ENCODE measurements around the gene ILKAP. TPM values are rescaled to one million over a fixed set of nuclear protein-coding genes. Genes with fewer than 3 reads are reported as not detected.

The ILKAP gene
- total RNA-seq, 1 experiment from 2014 or later: 41.5 TPM

DNA sequence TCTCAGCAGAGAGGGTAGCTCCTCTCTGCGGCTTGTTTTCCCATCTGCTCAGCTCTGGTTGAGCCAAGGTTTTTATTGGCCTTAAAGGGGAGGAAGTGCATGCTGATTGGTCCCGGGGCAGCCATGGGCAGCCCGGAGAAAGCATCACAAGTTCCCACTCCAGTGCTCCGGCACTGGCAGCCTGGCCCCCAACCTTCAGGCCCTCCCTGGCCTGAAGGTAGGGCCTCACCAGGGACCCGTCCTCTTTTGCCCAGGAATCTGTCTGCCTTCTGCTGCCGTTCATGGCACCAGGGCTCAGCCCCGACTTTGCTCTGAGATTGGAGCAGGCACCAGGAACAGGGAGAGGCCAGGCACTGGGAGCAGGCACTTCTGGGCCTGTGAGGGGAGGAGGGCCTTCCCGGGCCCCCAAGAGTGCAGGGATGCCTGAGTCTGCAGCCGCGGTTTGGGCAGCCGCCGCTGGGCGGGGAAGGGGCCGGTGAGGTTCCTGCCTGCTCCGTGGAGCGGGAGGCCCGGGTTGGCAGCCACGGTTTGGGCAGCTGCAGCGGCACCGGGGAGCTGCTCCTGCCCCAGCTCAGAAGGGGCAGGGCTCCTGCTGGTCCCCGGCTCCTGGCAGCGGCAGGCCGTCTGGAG, 17.5 kb upstream of the ILKAP start:
- H3K9me3 Mint-ChIP-seq: no peaks in the 10 kb centered on the region; a peak in 1 of 5 replicates
- H3K4me1 Mint-ChIP-seq: peaks cover 10 to 11% of the 10 kb centered on the region in 2 experiments
- no peak overlapping the region for H2BK12ac ChIP-seq (ENCODE audit: insufficient read length, low read depth, low read length)
- no peaks in the 10 kb centered on the region for H3K27me3 ChIP-seq (ENCODE audit: insufficient read depth, low read length)
- H3K79me1 ChIP-seq (ENCODE audit: insufficient read depth, low read depth, low read length, poor library complexity, severe bottlenecking): no peaks in the 10 kb centered on the region
- H3K9me3 ChIP-seq (ENCODE audit: control insufficient read depth, low read depth, low read length): no peaks in the 10 kb centered on the region
- no peaks in the 10 kb centered on the region for H3K79me2 ChIP-seq (ENCODE audit: insufficient read depth, low read length)
- WGBS (ENCODE audit: extremely low coverage, insufficient read length, low lambda C conversion rate): no CpG with 5 or more reads among the region's 23 CpGs
- no peaks in the 10 kb centered on the region; a peak in 1 of 7 replicates for H3K36me3 Mint-ChIP-seq (ENCODE audit: insufficient read depth in 1 of 3, low read depth in 3 of 3)
- H4K91ac ChIP-seq (ENCODE audit: insufficient read length, low read depth, low read length): no peak overlapping the region
- H3K14ac ChIP-seq (ENCODE audit: insufficient read depth, low read length): no peak overlapping the region
- no peak overlapping the region for H3K18ac ChIP-seq (ENCODE audit: insufficient read length, low read depth, low read length)
- no peak overlapping the region for H3T11ph ChIP-seq (ENCODE audit: low read length)
- no peak overlapping the region for H3K9ac ChIP-seq (ENCODE audit: extremely low read depth, insufficient read length, low read length)
- no peak overlapping the region for H3K23ac ChIP-seq (ENCODE audit: insufficient read length, low read depth, low read length)
- DNase-seq: peak; percentile 62
- H2BK5ac ChIP-seq (ENCODE audit: insufficient read length, low read length): no peak overlapping the region
- TF ChIP-seq, protein P1, sequence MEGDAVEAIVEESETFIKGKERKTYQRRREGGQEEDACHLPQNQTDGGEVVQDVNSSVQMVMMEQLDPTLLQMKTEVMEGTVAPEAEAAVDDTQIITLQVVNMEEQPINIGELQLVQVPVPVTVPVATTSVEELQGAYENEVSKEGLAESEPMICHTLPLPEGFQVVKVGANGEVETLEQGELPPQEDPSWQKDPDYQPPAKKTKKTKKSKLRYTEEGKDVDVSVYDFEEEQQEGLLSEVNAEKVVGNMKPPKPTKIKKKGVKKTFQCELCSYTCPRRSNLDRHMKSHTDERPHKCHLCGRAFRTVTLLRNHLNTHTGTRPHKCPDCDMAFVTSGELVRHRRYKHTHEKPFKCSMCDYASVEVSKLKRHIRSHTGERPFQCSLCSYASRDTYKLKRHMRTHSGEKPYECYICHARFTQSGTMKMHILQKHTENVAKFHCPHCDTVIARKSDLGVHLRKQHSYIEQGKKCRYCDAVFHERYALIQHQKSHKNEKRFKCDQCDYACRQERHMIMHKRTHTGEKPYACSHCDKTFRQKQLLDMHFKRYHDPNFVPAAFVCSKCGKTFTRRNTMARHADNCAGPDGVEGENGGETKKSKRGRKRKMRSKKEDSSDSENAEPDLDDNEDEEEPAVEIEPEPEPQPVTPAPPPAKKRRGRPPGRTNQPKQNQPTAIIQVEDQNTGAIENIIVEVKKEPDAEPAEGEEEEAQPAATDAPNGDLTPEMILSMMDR (conservative IDR thresholded peaks at IDR 0.05): no peak
- H2BK20ac ChIP-seq (ENCODE audit: low read depth, low read length, poor library complexity, severe bottlenecking): no peak overlapping the region
- H3K27me3 Mint-ChIP-seq (ENCODE audit: low read depth): no peaks in the 10 kb centered on the region; the same call in 1 of the 2 replicates
- no peak overlapping the region for H2BK120ac ChIP-seq (ENCODE audit: low read depth, low read length, poor library complexity, severe bottlenecking)
- no peak overlapping the region for H3K4ac ChIP-seq (ENCODE audit: low read depth, low read length)
- H4K8ac ChIP-seq (replicated peaks; ENCODE audit: insufficient read length, low read depth, low read length): no peak overlapping the region
- H3K4me2 ChIP-seq (ENCODE audit: insufficient read depth, insufficient read length, low read length): no peak overlapping the region
- H3K4me1 ChIP-seq (ENCODE audit: insufficient read depth, low read length): no peaks in the 10 kb centered on the region; the same call in 1 of the 2 replicates
- no peak overlapping the region for H3K4me3 Mint-ChIP-seq
- H3K27ac ChIP-seq (ENCODE audit: insufficient read length, low read depth, low read length): no peak overlapping the region
- H3K56ac ChIP-seq (ENCODE audit: insufficient read length, low read depth, low read length): no peak overlapping the region
- H4K20me1 ChIP-seq (ENCODE audit: control insufficient read depth, insufficient read depth, insufficient read length): no peaks in the 10 kb centered on the region
- no peak overlapping the region for H3K27ac Mint-ChIP-seq
- no peak overlapping the region for H2AFZ ChIP-seq (ENCODE audit: low read length)
- H2BK15ac ChIP-seq (ENCODE audit: low read depth, low read length): no peak overlapping the region
- no peaks in the 10 kb centered on the region for H3K23me2 ChIP-seq (ENCODE audit: insufficient read length, low read depth, low read length, poor library complexity, severe bottlenecking)
- no peak overlapping the region for H4K5ac ChIP-seq (ENCODE audit: insufficient read length, low read depth, low read length)
- no peak overlapping the region for H2AK5ac ChIP-seq (ENCODE audit: insufficient read length, low read length)

Measured in H9 (cell line).